ENCODE results near the gene LIPN. TPM values are rescaled to one million over a fixed set of nuclear protein-coding genes. Genes with fewer than 3 reads are reported as not detected.

Gene LIPN, protein sequence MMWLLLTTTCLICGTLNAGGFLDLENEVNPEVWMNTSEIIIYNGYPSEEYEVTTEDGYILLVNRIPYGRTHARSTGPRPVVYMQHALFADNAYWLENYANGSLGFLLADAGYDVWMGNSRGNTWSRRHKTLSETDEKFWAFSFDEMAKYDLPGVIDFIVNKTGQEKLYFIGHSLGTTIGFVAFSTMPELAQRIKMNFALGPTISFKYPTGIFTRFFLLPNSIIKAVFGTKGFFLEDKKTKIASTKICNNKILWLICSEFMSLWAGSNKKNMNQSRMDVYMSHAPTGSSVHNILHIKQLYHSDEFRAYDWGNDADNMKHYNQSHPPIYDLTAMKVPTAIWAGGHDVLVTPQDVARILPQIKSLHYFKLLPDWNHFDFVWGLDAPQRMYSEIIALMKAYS
- total RNA-seq (not detected), polyA plus RNA-seq (not detected)
- long read RNA-seq, donor 1 = 0 reads
- long read RNA-seq, donor 2 = 0 reads

DNA sequence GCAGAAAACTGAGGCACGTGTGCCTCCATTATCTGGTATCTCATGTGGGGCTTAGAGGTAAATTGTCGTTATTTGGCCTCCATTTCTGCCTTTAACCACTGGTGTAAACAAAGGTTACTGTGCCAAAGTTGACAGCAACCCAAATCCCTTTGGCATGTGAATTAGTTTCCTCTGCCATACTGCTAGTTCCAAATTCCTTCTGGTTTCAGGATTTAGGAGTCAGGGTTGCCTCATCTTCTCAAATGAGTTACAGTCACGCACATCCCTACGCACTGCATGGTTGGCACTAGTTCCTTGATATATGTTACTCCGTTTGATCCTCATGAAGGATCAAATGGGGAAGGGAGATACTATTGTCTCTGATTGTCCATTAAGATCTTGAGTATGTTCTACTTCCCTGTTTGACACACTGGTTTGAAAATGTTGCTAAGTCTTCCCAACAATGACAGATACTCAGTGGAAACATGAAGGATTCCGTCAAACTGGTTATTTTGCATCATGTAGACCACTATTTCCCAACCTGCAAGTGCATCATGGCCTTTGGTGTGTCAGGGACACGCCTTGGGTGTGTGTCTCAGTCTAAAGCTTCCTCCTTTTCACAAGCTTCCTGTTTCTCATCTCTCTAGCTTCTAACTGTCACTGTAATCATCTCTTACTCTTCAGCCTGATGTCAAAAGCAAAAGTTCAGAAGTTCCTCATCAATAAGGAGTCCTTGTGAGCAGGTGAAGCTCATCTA, at the start of gene LIPN:
TSS of gene LIPN (plus strand) at position 655 of the 736 bp plus-strand sequence. CDS start 1,386 bp downstream, outside the sequence.
- Histone ChIP-seq H3K4me3 (no peak within 1 kb of the TSS), H3K27me3 (ENCODE audit: insufficient read depth in 3 of 3, low read length in 2 of 3) (no peaks in the 10 kb centered on the region), H3K4me1 (no peaks in the 10 kb centered on the region), H3K36me3 (ENCODE audit: insufficient read depth in 1 of 2, low read depth in 1 of 2) (no peaks in the 10 kb centered on the region), H3K9me3 (no peaks in the 10 kb centered on the region), H3K27ac (no peak within 1 kb of the TSS)
- no peak for DNase-seq
- intact Hi-C loops (cut with DNase I) = no loop called here
- TF ChIP-seq, protein P1, sequence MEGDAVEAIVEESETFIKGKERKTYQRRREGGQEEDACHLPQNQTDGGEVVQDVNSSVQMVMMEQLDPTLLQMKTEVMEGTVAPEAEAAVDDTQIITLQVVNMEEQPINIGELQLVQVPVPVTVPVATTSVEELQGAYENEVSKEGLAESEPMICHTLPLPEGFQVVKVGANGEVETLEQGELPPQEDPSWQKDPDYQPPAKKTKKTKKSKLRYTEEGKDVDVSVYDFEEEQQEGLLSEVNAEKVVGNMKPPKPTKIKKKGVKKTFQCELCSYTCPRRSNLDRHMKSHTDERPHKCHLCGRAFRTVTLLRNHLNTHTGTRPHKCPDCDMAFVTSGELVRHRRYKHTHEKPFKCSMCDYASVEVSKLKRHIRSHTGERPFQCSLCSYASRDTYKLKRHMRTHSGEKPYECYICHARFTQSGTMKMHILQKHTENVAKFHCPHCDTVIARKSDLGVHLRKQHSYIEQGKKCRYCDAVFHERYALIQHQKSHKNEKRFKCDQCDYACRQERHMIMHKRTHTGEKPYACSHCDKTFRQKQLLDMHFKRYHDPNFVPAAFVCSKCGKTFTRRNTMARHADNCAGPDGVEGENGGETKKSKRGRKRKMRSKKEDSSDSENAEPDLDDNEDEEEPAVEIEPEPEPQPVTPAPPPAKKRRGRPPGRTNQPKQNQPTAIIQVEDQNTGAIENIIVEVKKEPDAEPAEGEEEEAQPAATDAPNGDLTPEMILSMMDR (IDR thresholded peaks at IDR 0.05) = no peak
- peak in 1 of 4 donors; percentile 19 for ATAC-seq
- WGBS, 3 donors = 42 to 62% (median 45%) methylated on average over 7 of the region's 7 CpGs

DNA sequence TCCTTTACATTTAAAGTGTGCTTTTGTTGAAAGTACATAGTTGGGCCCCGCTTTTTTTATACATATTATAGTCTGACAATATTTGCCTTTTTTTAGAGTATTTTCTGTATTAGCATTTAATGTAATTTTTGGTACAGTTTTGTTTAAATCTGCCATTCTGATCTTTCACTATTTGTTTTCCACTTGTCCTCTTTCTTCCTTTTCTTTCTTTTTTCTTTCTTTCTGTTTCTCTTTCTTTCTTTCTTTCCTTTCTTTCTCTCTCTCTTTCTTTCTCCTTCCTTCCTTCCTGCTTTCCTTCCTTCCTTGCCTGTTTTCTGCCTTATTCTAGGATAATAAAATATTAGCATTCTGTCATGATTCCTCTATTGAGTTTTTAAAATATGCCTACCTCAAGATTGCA, 44.3 kb upstream of the LIPN start:
- WGBS, 3 donors = 90 to 98% (median 91%) methylated on average over 1 of the region's 1 CpG
- H3K4me1 ChIP-seq = no peaks in the 10 kb centered on the region
- ATAC-seq (no peak), DNase-seq (no peak)
- H3K4me3 ChIP-seq = no peak overlapping the region
- intact Hi-C loops (cut with DNase I) = no loop called here
- H3K27me3 ChIP-seq (ENCODE audit: insufficient read depth in 3 of 3, low read length in 2 of 3) = no peaks in the 10 kb centered on the region
- H3K36me3 ChIP-seq (ENCODE audit: insufficient read depth in 1 of 2, low read depth in 1 of 2) = no peaks in the 10 kb centered on the region
- TF ChIP-seq, protein P1 (IDR thresholded peaks at IDR 0.05) = no peak
- no peaks in the 10 kb centered on the region for H3K9me3 ChIP-seq
- H3K27ac ChIP-seq = no peak overlapping the region

DNA sequence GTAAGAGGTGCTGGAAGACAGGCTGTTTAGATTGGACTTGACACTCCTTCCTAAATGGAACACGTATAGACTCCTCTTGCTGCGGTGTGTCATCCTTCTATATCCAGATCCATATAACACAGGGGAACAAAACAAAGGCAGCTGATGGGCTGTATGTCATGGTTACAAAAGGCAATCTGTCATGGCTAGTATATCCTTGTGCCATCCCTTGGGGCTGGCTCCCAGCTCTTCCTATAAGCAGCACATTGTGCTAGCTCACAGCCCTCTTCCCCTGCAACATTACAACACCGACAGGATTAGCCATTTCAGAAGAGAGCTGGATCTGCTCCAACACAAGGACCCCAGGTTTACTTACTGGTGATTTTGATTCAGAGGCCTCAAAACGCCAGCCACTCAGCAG, 38.4 kb upstream of the LIPN start:
- H3K4me3 ChIP-seq = no peak overlapping the region
- H3K27me3 ChIP-seq (ENCODE audit: insufficient read depth in 3 of 3, low read length in 2 of 3) = no peaks in the 10 kb centered on the region
- H3K9me3 ChIP-seq = no peaks in the 10 kb centered on the region
- H3K4me1 ChIP-seq = no peaks in the 10 kb centered on the region
- H3K27ac ChIP-seq = no peak overlapping the region
- TF ChIP-seq, protein P1 (IDR thresholded peaks at IDR 0.05) = no peak
- ATAC-seq = no peak
- H3K36me3 ChIP-seq (ENCODE audit: insufficient read depth in 1 of 2, low read depth in 1 of 2) = no peaks in the 10 kb centered on the region
- WGBS, 3 donors = 59 to 66% (median 64%) methylated on average over 4 of the region's 4 CpGs
- DNase-seq = no peak
- intact Hi-C loops (cut with DNase I) = no loop called here

DNA sequence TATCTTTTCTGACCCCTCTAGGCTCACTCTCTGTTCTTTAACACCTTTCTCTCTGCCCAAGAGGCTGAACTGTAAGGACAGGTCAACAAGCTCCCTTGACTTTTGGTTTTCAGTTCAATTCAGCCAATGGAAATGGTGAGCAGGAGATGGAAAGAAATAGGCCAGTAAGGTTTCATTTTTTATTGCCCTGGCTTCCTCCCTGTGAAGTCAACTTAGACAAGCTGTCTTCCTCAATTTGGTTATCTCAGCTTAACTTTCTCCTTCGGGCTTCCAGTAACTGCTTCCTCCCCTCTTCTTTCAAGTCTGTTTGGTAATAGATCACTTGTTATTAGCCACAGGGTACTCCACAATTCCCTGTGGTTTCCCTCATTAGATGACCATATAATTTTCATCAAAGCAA, 34.0 kb upstream of the LIPN start:
- no peak for DNase-seq
- no peak for ATAC-seq
- TF ChIP-seq, protein P1 (IDR thresholded peaks at IDR 0.05) = no peak
- H3K27ac ChIP-seq = no peak overlapping the region
- no peaks in the 10 kb centered on the region for H3K9me3 ChIP-seq
- no peaks in the 10 kb centered on the region for H3K36me3 ChIP-seq (ENCODE audit: insufficient read depth in 1 of 2, low read depth in 1 of 2)
- intact Hi-C loops (cut with DNase I) = no loop called here
- H3K4me1 ChIP-seq = no peaks in the 10 kb centered on the region
- 12 to 33% (median 25%) methylated on average over 1 of the region's 1 CpG for WGBS, 3 donors
- no peaks in the 10 kb centered on the region for H3K27me3 ChIP-seq (ENCODE audit: insufficient read depth in 3 of 3, low read length in 2 of 3)
- no peak overlapping the region for H3K4me3 ChIP-seq
